Superior temporal gyrus (tissue), 1 donor: Measurements from ENCODE around the gene DNAJC4.

Experiments
- DNase-seq: peaks from one replicate; pipeline ENCODE4 v3.0.0-alpha.2; 2016; ENCODE audit errors: extremely low spot score

DNAJC4 gene

DNA sequence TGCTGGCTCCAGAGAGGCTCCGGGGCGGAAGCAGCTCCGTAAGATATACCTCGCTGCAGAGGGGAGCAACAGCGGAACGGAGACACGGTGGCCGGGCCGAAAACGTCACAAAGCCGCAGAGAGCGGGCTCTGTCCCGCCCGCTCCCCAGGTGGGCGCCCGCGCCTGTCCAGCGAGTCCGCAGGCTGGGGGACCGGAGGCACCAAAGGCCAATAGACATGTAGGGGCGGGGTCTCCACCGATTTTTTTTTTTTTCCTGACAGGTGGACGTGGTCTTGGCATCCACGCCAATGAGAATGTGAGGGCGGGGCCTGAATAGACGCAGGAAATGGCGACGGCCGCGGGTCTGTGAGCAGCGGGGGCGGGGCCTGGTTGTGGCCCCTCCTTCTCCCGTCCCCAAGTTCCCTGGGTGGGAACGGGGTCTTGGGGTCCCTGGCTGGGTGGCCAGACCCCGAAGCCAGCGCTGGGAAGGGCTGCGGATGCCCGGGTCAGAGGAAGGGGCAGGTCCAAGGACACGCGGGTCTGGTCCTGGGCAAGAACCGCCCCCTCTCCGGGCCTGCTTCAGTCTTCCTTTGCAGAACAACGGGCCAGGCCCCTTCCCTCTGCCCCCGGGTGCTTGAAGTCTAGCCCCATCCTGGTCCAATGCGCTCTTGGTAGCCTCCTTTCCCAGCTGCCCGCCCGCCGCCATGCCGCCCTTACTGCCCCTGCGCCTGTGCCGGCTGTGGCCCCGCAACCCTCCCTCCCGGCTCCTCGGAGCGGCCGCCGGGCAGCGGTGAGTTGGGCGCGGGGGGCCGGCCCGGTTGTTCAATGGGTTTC is at the start of gene DNAJC4:
DNAJC4 (plus strand) TSS at position 378 of the 814 bp plus-strand sequence; CDS start at position 685, 307 bp downstream.
- peak; percentile 93 for DNase-seq

DNA sequence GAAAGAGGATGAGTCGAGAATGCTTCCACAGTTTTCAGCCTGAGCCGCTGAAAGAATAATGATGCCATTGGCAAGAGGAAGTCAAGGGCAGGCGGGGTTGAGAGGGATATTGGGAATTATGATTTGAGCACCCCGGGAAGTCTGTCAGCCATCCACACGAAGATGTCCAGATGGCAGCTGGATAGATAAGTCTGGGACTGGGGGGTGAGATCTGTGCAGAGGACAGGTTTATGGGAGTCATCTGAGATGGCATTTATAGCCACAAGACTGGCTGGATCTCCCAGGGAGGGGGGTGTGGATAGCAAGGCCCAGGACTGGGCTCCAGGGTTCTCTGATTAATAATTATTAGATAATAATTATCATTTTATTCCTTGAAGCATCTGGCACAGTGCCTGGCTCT is 49.5 kb upstream of the DNAJC4 start:
- DNase-seq = no peak

- peak; percentile 97 for DNase-seq
Observed at GRCh38 chr11:64181506-64182411, 48.6 kb upstream of the DNAJC4 start.

DNA sequence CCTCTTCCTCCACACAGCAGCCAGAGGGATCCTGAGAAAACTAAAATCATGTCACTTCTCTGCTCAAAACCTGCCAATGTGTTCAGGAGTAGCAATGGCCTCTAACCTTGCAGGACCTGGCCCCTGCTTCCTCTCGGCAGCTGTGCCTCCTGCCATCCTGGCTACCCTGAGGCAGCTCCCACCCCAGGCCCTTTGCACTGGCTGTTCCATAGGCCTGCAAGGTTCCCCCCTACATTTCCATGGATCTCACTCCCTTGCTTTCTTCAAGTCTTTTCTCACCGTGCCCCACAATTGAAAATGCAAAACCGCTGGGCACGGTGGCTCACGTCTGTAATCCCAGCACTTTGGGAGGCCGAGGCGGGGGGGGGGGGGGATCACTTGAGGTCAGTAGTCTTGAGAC is 46.5 kb upstream of the DNAJC4 start:
- no peak for DNase-seq

- peak; percentile 80 for DNase-seq
Observed at GRCh38 chr11:64185175-64185692, 45.1 kb upstream of the DNAJC4 start.

GRCh38 chr11:64185693-64186491 is 44.5 kb upstream of the DNAJC4 start, which contains the start of gene STIP1:
TSS of gene STIP1 (plus strand) at chr11:64186171. CDS start at chr11:64186262, 91 bp downstream.
- DNase-seq = peak; percentile 100

- DNase-seq = peak; percentile 34
Observed at GRCh38 chr11:64186492-64187165, 43.7 kb upstream of the DNAJC4 start.

DNA sequence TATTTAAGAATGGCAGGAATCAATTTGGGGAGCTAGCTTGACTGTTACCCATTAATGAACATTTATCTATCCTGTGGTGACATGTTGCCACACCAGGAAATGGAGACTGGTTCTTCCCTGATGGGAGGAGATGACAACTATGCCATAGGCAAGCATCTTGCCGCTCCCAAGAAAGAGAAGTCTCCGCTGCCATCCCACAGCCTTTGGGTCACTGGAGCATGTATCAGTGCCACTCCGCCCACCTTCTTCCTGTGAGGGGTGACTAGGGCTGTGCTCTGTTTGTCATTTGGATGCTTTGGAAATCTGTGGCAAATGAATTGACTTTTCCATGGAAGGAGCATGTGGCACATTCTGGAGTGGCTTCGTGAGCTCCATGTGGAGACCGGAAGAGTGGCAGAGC is 37.9 kb upstream of the DNAJC4 start:
- no peak for DNase-seq

- peak; percentile 50 for DNase-seq
Observed at GRCh38 chr11:64196626-64197025, 33.7 kb upstream of the DNAJC4 start.

DNA sequence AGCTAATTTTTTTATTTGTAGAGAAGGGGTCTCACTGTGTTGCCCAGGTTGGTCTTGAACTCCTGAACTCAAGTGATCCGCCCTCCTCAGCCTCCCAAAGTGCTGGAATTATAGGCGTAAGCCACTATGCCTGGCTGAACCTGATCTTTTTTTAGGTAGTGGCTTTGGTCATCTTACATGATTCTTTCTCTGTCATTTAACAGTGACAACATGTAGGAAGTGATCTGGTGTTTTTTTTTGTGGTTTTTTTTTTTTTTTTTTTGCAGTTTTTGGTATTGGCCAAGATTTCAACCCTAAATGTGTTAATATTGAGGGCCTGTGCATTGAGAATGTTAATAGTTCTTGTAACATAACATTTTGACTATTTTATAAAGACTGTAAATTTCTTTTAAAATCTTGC is 31.8 kb upstream of the DNAJC4 start:
- no peak for DNase-seq

GRCh38 chr11:64201543-64201942 is 28.8 kb upstream of the DNAJC4 start:
- DNase-seq = no peak

GRCh38 chr11:64202992-64203391 is 27.4 kb upstream of the DNAJC4 start:
- DNase-seq = no peak

GRCh38 chr11:64203421-64204079 is 26.8 kb upstream of the DNAJC4 start:
- DNase-seq = no peak

DNA sequence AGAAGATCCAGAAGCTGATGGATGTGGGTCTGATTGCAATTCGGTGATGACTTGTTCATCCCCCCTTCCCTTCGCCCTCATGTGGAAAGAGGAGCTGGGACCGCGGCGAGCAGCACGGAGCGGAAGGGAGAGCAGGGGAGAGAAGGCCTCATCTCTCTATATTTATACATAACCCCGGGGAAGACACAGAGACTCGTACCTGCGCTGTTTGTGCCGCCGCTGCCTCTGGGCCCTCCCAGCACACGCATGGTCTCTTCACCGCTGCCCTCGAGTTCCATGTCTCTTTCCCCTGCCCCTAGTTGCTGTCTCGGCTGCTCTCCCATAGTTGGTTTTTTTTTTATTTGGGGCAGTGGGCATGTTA is 26.3 kb upstream of the DNAJC4 start:
- no peak for DNase-seq

DNA sequence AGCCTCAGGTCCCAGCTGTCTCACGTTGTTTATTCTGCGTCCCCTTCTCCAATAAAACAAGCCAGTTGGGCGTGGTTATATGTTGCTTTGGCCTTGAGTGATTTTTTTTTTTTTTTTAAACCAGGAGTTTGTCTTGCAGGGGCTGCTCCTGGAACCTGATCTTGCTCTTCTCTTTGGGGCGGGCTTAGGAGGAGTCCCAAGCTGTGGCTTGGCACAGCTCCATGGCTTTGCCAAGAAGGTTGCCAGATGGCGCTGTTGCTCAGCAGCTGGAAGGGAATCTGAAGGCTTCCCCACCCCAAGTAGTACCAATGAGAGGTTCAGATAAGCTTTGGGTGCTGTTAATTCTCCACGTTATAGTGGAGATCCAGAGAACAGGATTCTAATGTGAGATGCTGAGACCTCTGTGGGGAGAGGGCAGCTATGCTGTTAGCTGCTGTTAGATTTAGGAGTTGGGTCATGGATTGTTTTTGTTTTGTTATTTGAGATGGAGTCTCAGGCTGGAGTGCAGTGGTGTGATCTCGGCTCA is 25.8 kb upstream of the DNAJC4 start:
- DNase-seq = peak; percentile 95

DNA sequence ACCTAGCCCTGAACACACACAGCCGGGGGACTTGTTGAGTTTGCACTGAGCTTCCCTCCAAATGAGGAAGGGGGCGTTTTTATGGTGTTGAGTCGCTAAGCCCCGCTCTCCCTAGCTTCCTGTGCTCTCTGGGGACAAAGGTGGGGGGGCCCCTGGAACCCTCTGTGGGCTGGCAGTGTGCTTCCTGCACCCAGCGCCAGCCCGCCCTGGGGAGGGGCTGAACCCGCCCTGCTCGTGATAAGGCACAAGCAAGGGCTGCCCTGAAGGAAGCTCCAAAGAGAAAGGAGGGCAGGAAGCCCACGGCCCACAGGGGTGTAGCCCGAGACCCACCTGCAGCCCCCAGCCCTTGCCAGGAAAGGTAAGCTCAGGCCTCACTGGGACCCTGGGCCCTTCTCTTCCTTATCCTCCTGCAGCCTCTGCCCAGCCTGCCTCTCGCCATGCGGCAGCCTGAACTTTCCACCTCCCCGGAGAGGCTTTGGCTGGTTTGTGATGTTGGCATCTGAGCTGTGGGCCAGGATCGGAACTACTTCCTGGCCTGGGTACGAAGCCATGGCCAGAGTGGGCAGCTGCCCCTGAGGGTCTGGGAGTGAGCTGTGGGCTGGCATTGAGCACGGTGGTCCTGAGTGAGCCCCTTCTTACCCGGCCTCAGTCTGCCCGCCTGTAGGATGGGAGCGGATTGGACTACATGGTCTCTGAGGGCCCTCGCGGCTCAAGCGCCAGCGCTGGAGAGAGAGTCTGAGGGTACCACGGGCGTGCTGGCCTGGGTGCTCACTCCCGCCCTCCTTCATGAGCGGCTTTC is 23.7 kb upstream of the DNAJC4 start, which contains the start of gene FERMT3:
FERMT3 (plus strand) TSS at position 265 of the 799 bp plus-strand sequence. CDS start 644 bp downstream, outside the sequence.
- no peak for DNase-seq

GRCh38 chr11:64207256-64208085 is 22.9 kb upstream of the DNAJC4 start:
- DNase-seq = no peak

DNA sequence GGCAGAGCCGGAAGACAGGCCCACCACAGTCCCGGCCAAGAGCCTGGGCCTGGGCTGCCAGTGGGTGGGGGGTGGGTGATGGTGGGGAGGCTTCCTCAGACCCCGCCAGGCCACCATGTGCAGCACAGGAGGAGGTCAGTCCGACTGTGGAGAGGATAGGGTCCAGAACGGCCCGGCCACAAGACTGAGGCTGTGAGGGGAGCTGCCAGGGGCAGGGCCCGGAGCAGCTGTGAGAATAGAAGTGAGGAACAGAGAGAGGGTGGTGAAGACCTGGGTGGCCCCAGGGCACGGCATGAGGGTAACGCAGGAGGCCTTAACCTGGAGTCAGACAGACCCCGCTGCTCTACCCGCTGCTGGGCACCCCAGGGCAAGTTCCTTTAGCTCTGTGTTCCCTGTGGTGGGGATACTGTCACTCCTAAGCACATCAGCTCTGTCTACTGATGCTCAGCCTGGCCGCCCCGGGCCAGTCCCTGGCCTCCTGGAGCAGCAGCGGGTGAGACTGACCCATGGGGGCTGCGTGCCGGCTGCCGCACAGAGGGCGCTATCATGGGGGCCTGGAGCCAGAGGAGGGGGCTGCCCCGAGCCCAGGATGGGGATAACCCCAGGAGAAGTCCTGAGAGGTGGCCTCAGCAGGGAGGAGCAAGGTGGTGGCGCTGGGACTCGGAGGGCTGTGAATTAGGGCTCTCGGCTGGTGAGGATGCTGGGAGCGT is 22.1 kb upstream of the DNAJC4 start:
- no peak for DNase-seq
